IMR-90 (cell line): ENCODE results near the gene OGG1. TPM values are rescaled to one million over a fixed set of nuclear protein-coding genes. Genes with fewer than 3 reads are reported as not detected.

ENCODE experiments used
- ATAC-seq: fragments of 200-7000 bp; cut with Tn5 transposase; 2 replicates; pipeline ENCODE4 v1.9.1; 2020; ENCODE audit warnings: low read depth, mild to moderate bottlenecking, moderate library complexity
- BruUV-seq: library from RNA; stranded (reverse); fragments of 400-500 nt; replicated peaks from 2 replicates; lab custom pipeline; 2021; lab: Mats Ljungman, UMichigan
- CTCF ChIA-PET: fragments of 300-600 bp; formaldehyde crosslinking; extraction: SDS; loops from one replicate; lab custom pipeline; 2021; ENCODE audit warnings: antibody characterized with exemption; lab: Yijun Ruan, JAX
- POLR2A ChIA-PET: fragments of 300-600 bp; sonication (Branson Sonifier 250); formaldehyde crosslinking; loops from one replicate; lab custom pipeline; 2022; ENCODE audit warnings: antibody characterized with exemption; ENCODE audit not compliant: unreplicated experiment; lab: Charles Lee
- DNase-seq: peaks from one replicate; pipeline ENCODE4 v3.0.0; 2013
- H2AFZ ChIP-seq: replicated peaks from 2 replicates; pipeline ENCODE3; 2013; ENCODE audit warnings: low read length, mild to moderate bottlenecking; ENCODE audit not compliant: poor library complexity
- H2AK5ac ChIP-seq: 2 replicates; pipeline ENCODE4 v1.6.1; 2013; ENCODE audit warnings: low read depth, low read length, inconsistent platforms
- H2AK9ac ChIP-seq: replicated peaks from 2 replicates; pipeline ENCODE3; 2013; ENCODE audit warnings: mild to moderate bottlenecking, low read depth, low read length, moderate library complexity; ENCODE audit not compliant: poor library complexity
- H2BK120ac ChIP-seq: 2 replicates; pipeline ENCODE4 v1.6.1; 2013; ENCODE audit warnings: low read depth, low read length, inconsistent platforms
- H2BK15ac ChIP-seq: 3 replicates; pipeline ENCODE4 v1.6.1; 2013; ENCODE audit warnings: low read depth, low read length, inconsistent platforms
- H2BK20ac ChIP-seq: 2 replicates; pipeline ENCODE4 v1.6.1; 2013; ENCODE audit warnings: low read depth, mild to moderate bottlenecking, inconsistent platforms, low read length, moderate library complexity
- H2BK5ac ChIP-seq: 2 replicates; pipeline ENCODE4 v1.6.1; 2013; ENCODE audit warnings: mild to moderate bottlenecking, low read depth, low read length, inconsistent platforms; ENCODE audit not compliant: poor library complexity, severe bottlenecking
- H3K14ac ChIP-seq: replicated peaks from 2 replicates; pipeline ENCODE4 v1.6.1; 2013; ENCODE audit warnings: low read depth, low read length, inconsistent platforms
- H3K18ac ChIP-seq: 2 replicates; pipeline ENCODE4 v1.6.1; 2013; ENCODE audit warnings: low read depth, low read length, control low read depth
- H3K23ac ChIP-seq: 2 replicates; pipeline ENCODE4 v1.6.1; 2013; ENCODE audit warnings: low read depth, low read length, inconsistent platforms
- H3K27ac ChIP-seq: 2 replicates; pipeline ENCODE4 v1.5.1; 2013; ENCODE audit warnings: mild to moderate bottlenecking, control low read depth, low read length; ENCODE audit not compliant: insufficient read depth
- H3K27me3 ChIP-seq: 2 replicates; pipeline ENCODE4 v1.6.1; 2013; ENCODE audit warnings: low read length; ENCODE audit not compliant: control insufficient read depth, insufficient read depth
- H3K36me3 ChIP-seq: 2 replicates; pipeline ENCODE4 v1.6.1; 2013; ENCODE audit warnings: low read length, mixed read lengths; ENCODE audit not compliant: control insufficient read depth, insufficient read depth
- H3K4ac ChIP-seq: 2 replicates; pipeline ENCODE4 v1.6.1; 2013; ENCODE audit warnings: low read depth, low read length, inconsistent platforms
- H3K4me1 ChIP-seq: 2 replicates; pipeline ENCODE4 v1.6.1; 2013; ENCODE audit warnings: low read length, mixed read lengths; ENCODE audit not compliant: control insufficient read depth, insufficient read depth
- H3K4me2 ChIP-seq: 2 replicates; pipeline ENCODE4 v1.6.1; 2013; ENCODE audit warnings: low read depth, mild to moderate bottlenecking, control low read depth, low read length, moderate library complexity
- H3K4me3 ChIP-seq: 2 replicates; pipeline ENCODE4 v1.5.1; 2013; ENCODE audit warnings: low read depth, mild to moderate bottlenecking, control low read depth, low read length, moderate library complexity; ENCODE audit not compliant: insufficient read depth
- H3K56ac ChIP-seq: 2 replicates; pipeline ENCODE4 v1.6.1; 2013; ENCODE audit warnings: low read length, inconsistent platforms; ENCODE audit not compliant: insufficient read depth; ENCODE audit errors: extremely low read depth
- H3K79me1 ChIP-seq, 2 experiments: 2 replicates each; pipeline ENCODE4 v1.6.1; 2013; ENCODE audit warnings: low read length in 2 of 2, inconsistent platforms in 1 of 2, low read depth in 1 of 2
- H3K9ac ChIP-seq: 2 replicates; pipeline ENCODE4 v1.6.1; 2013; ENCODE audit warnings: low read depth, low read length, control low read depth
- H3K9me1 ChIP-seq: 2 replicates; pipeline ENCODE4 v1.6.1; 2013; ENCODE audit warnings: low read length, inconsistent platforms; ENCODE audit not compliant: insufficient read depth
- H3K9me3 ChIP-seq: 2 replicates; pipeline ENCODE4 v1.6.1; 2013; ENCODE audit warnings: low read length; ENCODE audit not compliant: control insufficient read depth, insufficient read depth
- H4K20me1 ChIP-seq: 2 replicates; pipeline ENCODE4 v1.6.1; 2013; ENCODE audit warnings: low read length, inconsistent platforms; ENCODE audit not compliant: insufficient read depth
- H4K5ac ChIP-seq: 2 replicates; pipeline ENCODE4 v1.6.1; 2013; ENCODE audit warnings: mild to moderate bottlenecking, low read depth, low read length, control low read depth
- H4K8ac ChIP-seq, 2 experiments: 2 replicates each; pipeline ENCODE4 v1.6.1; 2013; ENCODE audit warnings: low read depth in 2 of 2, low read length in 2 of 2, control low read depth in 1 of 2, inconsistent platforms in 1 of 2
- H4K91ac ChIP-seq: 2 replicates; pipeline ENCODE4 v1.6.1; 2013; ENCODE audit warnings: low read depth, low read length, inconsistent platforms; ENCODE audit not compliant: insufficient read depth
- MAZ ChIP-seq: IDR thresholded peaks from 2 replicates; pipeline ENCODE4 v1.6.1; 2012; ENCODE audit warnings: low read depth, mild to moderate bottlenecking, low read length, improper control_type of control experiment, moderate library complexity, borderline replicate concordance
- RCOR1 ChIP-seq: IDR thresholded peaks from 2 replicates; pipeline ENCODE4 v1.6.1; 2012; ENCODE audit warnings: mild to moderate bottlenecking, low read length, improper control_type of control experiment; ENCODE audit not compliant: insufficient replicate concordance
- WGBS, 2 experiments: methylation state at CpG; one replicate each; pipeline versions ENCODE4 v1.1.5 to v1.1.7; 2013; ENCODE audit warnings: missing lambda C conversion rate in 2 of 2; ENCODE audit not compliant: insufficient read length in 1 of 2; ENCODE audit errors: extremely low coverage in 2 of 2; 5-methylcytosine and 5-hydroxymethylcytosine counted together
- dilution Hi-C: fragments of 300-500 bp; cut with HindIII; formaldehyde crosslinking; loops from one replicate; pipeline ENCODE4 v1.14.3; 2018; ENCODE audit warnings: low sequenced_read_pairs; ENCODE audit not compliant: unreplicated experiment
- in situ Hi-C: fragments of 300-500 bp; cut with MboI; formaldehyde crosslinking; loops from 3 replicates; pipeline ENCODE4 v1.14.3; 2019; ENCODE audit warnings: low sequenced_read_pairs, inconsistent platforms, mixed read lengths
- intact Hi-C: fragments of 100-400 bp; cut with micrococcal nuclease; formaldehyde crosslinking; loops from 2 replicates; pipeline ENCODE4 v1.10.0; 2022
- polyA plus RNA-seq, 3 experiments: library from polyadenylated mRNA; depleted of rRNA; stranded (reverse); fragments of >200 nt; gene quantifications; 2 replicates each; pipeline ENCODE4 v1.2.3, GENCODE V29; 2012; ENCODE audit warnings: low replicate concordance in 1 of 3
- total RNA-seq: library from RNA; depleted of rRNA; stranded (reverse); fragments of >200 nt; gene quantifications from 2 replicates; pipeline ENCODE4 v1.2.3, GENCODE V29; 2012

OGG1 gene
- total and polyA plus RNA-seq, 2 of the 4 experiments (the other 2 are of a cell fraction) = 14.9 to 25.6 TPM

DNA sequence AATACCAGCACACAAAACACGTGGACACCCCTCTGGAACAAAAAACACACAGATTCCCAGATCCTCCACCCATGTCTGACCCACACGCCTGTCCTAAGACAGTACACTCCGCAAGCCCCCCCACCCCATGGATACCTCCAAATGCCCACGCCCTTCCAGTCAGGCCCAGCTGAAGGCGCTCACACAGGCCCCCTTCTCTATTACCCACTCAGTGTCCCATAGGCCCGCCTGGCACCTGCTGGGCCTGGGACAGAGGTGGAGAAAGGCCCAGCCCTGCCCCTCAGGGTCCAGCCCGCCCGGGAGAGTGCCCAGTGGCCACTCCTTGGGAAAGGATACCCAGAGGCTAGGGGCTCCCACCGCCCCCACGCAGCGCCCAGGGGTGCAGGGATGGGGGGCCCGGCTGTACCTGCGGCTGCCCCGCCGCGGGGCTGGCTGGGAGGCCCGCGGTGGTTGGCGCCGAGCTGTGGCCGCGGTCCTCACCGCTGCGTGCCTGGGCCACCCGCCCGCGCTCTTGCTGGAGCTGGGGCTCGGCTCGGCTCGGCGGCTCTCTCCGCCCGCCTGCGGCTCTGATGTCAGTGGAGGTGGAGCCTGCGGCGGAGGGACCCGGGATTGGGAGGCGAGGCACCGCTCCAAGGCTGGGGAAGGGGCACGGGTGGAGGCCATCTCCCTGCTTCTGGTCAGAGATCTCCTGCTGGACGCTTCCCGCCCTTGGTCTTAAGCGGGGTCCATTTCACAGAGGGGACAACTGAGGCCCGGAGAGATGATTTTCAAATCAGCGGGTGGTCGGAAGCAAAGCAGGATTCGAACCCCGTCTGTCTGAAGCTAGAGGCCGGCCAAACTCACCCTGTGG, 19.9 kb downstream of the OGG1 start, which contains the start of gene CAMK1:
CAMK1 (minus strand) TSS at position 522 of the 850 bp plus-strand sequence. CDS start 2,198 bp downstream, outside the sequence.
- Histone ChIP-seq H3K36me3 (0 out of 2 replicates have a peak, but pooled peaks cover 1% of the 10 kb centered on the region), H2BK5ac (peak within 1 kb of the TSS; percentile 42), H3K4me3 (peak within 1 kb of the TSS; percentile 72), H2BK120ac (peak within 1 kb of the TSS; percentile 39), H4K20me1 (peaks cover 8% of the 10 kb centered on the region; the same call in 1 of the 2 replicates), H3K18ac (peak within 1 kb of the TSS; percentile 87), H3K4me1 (peaks cover 27% of the 10 kb centered on the region), H3K4ac (peak within 1 kb of the TSS; percentile 78), H2AFZ (peak within 1 kb of the TSS; percentile 98), H3K23ac (peak within 1 kb of the TSS; percentile 60), H3K9ac (peak within 1 kb of the TSS; percentile 88), H3K9me3 (no peaks in the 10 kb centered on the region), H2BK20ac (no peak within 1 kb of the TSS), H3K14ac (peak within 1 kb of the TSS; percentile 85), H4K8ac (peak within 1 kb of the TSS; percentile 76 to 94), H2BK15ac (peak within 1 kb of the TSS; percentile 48; the same call in 1 of the 3 replicates), H2AK9ac (peak within 1 kb of the TSS; percentile 87), H3K79me1 (peaks cover 16 to 46% of the 10 kb centered on the region in 2 experiments; a peak in 3 of 4 replicates), H3K4me2 (peak within 1 kb of the TSS; percentile 98), H2AK5ac (peak within 1 kb of the TSS; percentile 96), H3K27ac (peak within 1 kb of the TSS; percentile 66), H3K56ac (peak within 1 kb of the TSS; percentile 68; the same call in 1 of the 2 replicates), H4K91ac (peak within 1 kb of the TSS; percentile 80), H4K5ac (peak within 1 kb of the TSS; percentile 86), H3K27me3 (no peaks in the 10 kb centered on the region), H3K9me1 (peaks cover 28% of the 10 kb centered on the region)
- DNase-seq = peak; percentile 58
- dilution Hi-C loops = no loop called here
- POLR2A ChIA-PET = no interaction called here
- in situ Hi-C loops = no loop called here
- TF ChIP-seq MAZ (peak; percentile 39; the same call in 1 of the 2 replicates), RCOR1 (no peak)
- peak; percentile 97 for ATAC-seq
- CTCF ChIA-PET = no interaction called here
- BruUV-seq = no TSS peak
- intact Hi-C loops = no loop called here
- WGBS, 2 experiments = 3% methylated on average over 19 of the region's 49 CpGs; no CpG with 5 or more reads in 1 of the 2 experiments
